GM12878 (cell line): ENCODE data around the gene AMTN. TPM values are rescaled to one million over a fixed set of nuclear protein-coding genes. Genes with fewer than 3 reads are reported as not detected.

Experiments used
- ATAC-seq: fragments of 200-7000 bp; cut with Tn5 transposase; 3 replicates; pipeline ENCODE4 v1.9.1; 2020; ENCODE audit warnings: mild to moderate bottlenecking, moderate library complexity
- BruUV-seq: library from RNA; stranded (reverse); fragments of 400-500 nt; replicated peaks from 2 replicates; lab custom pipeline; 2021; lab: Mats Ljungman, UMichigan
- CTCF ChIA-PET: fragments of 300-600 bp; sonication (Branson Sonifier 250); formaldehyde crosslinking; extraction: SDS; loops from one replicate; lab custom pipeline; 2021; ENCODE audit warnings: inconsistent platforms; lab: Yijun Ruan, JAX
- POLR2A ChIA-PET: fragments of 350-600 bp; formaldehyde crosslinking; extraction: SDS; loops from one replicate; lab custom pipeline; 2021; ENCODE audit warnings: inconsistent platforms; lab: Charles Lee
- RAD21 ChIA-PET: fragments of 300-600 bp; sonication (Branson Sonifier 250); formaldehyde crosslinking; loops from one replicate; lab custom pipeline; 2023; ENCODE audit warnings: antibody characterized with exemption; ENCODE audit not compliant: unreplicated experiment; lab: Charles Lee
- SMC1A ChIA-PET: fragments of 300-600 bp; sonication (Branson Sonifier 250); formaldehyde crosslinking; loops from one replicate; lab custom pipeline; 2023; ENCODE audit not compliant: unreplicated experiment, uncharacterized antibody; lab: Charles Lee
- DNase-seq: peaks from one replicate; pipeline ENCODE4 v3.0.0-alpha.2; 2011; ENCODE audit warnings: low read depth, low spot score
- FAIRE-seq: peaks from 3 replicates; lab custom pipeline; 2011; peaks lifted over from hg19 to GRCh38; lab: Jason Lieb, UNC
- H2AFZ ChIP-seq: 2 replicates; pipeline ENCODE4 v1.6.0; 2011; ENCODE audit warnings: low read depth, low read length, control low read depth; ENCODE audit not compliant: control insufficient read depth
- H3K27ac ChIP-seq: 2 replicates; pipeline ENCODE4 v1.5.1; 2011; ENCODE audit warnings: control low read depth; ENCODE audit not compliant: control insufficient read depth, insufficient read depth
- H3K27me3 ChIP-seq, 2 experiments: replicated peaks in 1 of 2; 2 replicates each; pipeline versions ENCODE4 v1.6.0 to v1.6.1; 2011; ENCODE audit warnings: low read length in 1 of 2; ENCODE audit not compliant: control insufficient read depth in 2 of 2, insufficient read depth in 2 of 2
- H3K36me3 ChIP-seq, 2 experiments: 2 replicates each; pipeline ENCODE4 v1.5.1; 2011; ENCODE audit warnings: low read length in 1 of 2; ENCODE audit not compliant: control insufficient read depth in 2 of 2, insufficient read depth in 2 of 2
- H3K4me1 ChIP-seq: 2 replicates; pipeline ENCODE4 v1.6.1; 2011; ENCODE audit warnings: mild to moderate bottlenecking, low read length, moderate library complexity, mixed read lengths; ENCODE audit not compliant: control insufficient read depth, insufficient read depth
- H3K4me2 ChIP-seq: 2 replicates; pipeline ENCODE4 v1.6.0; 2011; ENCODE audit warnings: control low read depth; ENCODE audit not compliant: control insufficient read depth, insufficient read depth
- H3K4me3 ChIP-seq: fragments of 200-600 bp; sonication (generic); 2 replicates; pipeline ENCODE4 v1.5.1; 2016
- H3K79me2 ChIP-seq: 2 replicates; pipeline ENCODE4 v1.6.0; 2011; ENCODE audit warnings: low read length; ENCODE audit not compliant: control insufficient read depth, insufficient read depth
- H3K9ac ChIP-seq: 2 replicates; pipeline ENCODE4 v1.8.0; 2011; ENCODE audit warnings: low read length, control low read depth, mixed read lengths; ENCODE audit not compliant: control insufficient read depth, insufficient read depth
- H3K9me3 ChIP-seq: replicated peaks from 3 replicates; pipeline ENCODE4 v1.5.1; 2011; ENCODE audit warnings: mild to moderate bottlenecking, low read length; ENCODE audit not compliant: control insufficient read depth, insufficient read depth
- H4K20me1 ChIP-seq: 2 replicates; pipeline ENCODE4 v1.6.0; 2011; ENCODE audit not compliant: control insufficient read depth, insufficient read depth
- EP300 ChIP-seq, 2 experiments: fragments of 150-350 bp in 1 of 2; IDR thresholded peaks; 2 replicates each; pipeline ENCODE4 v1.6.1; 2011 to 2012; ENCODE audit warnings: low read depth in 2 of 2, low read length in 2 of 2, borderline replicate concordance in 1 of 2, improper control_type of control experiment in 1 of 2, inconsistent platforms in 1 of 2; ENCODE audit not compliant: control insufficient read depth in 1 of 2
- MAX ChIP-seq: IDR thresholded peaks from 2 replicates; pipeline ENCODE4 v1.6.1; 2012; ENCODE audit warnings: low read depth, low read length, improper control_type of control experiment
- MXI1 ChIP-seq: fragments of 150-350 bp; IDR thresholded peaks from 2 replicates; pipeline ENCODE4 v1.6.1; 2011; ENCODE audit warnings: low read depth, mild to moderate bottlenecking, inconsistent platforms, low read length, improper control_type of control experiment
- MYC ChIP-seq: IDR thresholded peaks from 2 replicates; pipeline ENCODE4 v1.6.1; 2011; ENCODE audit warnings: mild to moderate bottlenecking, low read length, moderate library complexity, inconsistent platforms; ENCODE audit not compliant: insufficient read depth, insufficient replicate concordance, insufficient read length, severe bottlenecking
- NFYA ChIP-seq: IDR thresholded peaks from 2 replicates; pipeline ENCODE4 v1.6.1; 2011; ENCODE audit warnings: low read depth, mild to moderate bottlenecking, low read length, improper control_type of control experiment, borderline replicate concordance
- PML ChIP-seq: IDR thresholded peaks from 2 replicates; pipeline ENCODE4 v1.6.1; 2012; ENCODE audit warnings: low read length, inconsistent platforms
- SMC3 ChIP-seq: IDR thresholded peaks from 2 replicates; pipeline ENCODE4 v1.6.1; 2011; ENCODE audit warnings: low read length, improper control_type of control experiment, borderline replicate concordance
- YY1 ChIP-seq: IDR thresholded peaks from 2 replicates; pipeline ENCODE4 v1.6.1; 2011; ENCODE audit warnings: low read depth, mild to moderate bottlenecking, low read length
- WGBS: methylation state at CpG from one replicate; pipeline ENCODE4 v1.1.6; 2016; ENCODE audit warnings: low lambda C conversion rate; ENCODE audit not compliant: insufficient replicate concordance, insufficient coverage; ENCODE audit errors: missing lambda C conversion rate; 5-methylcytosine and 5-hydroxymethylcytosine counted together
- in situ Hi-C: fragments of 300-500 bp; cut with MboI; formaldehyde crosslinking; loops from 9 replicates; pipeline ENCODE4 v1.14.3; 2018; ENCODE audit warnings: mixed read lengths
- intact Hi-C: fragments of 100-400 bp; cut with micrococcal nuclease; formaldehyde crosslinking; loops from one replicate; pipeline ENCODE4 v1.14.2; 2022; ENCODE audit not compliant: unreplicated experiment
- polyA plus RNA-seq, 11 experiments: library from polyadenylated mRNA; depleted of rRNA in 4 of 11; unstranded in 6 of 11; stranded (reverse) in 5 of 11; fragments of >200 nt; fragmentation: Nextera tagmentation in 4 of 11; fragmentation: Illumina TruSeq in 1 of 11; extraction: Ambion mirVana in 4 of 11; extraction: Trizol in 1 of 11; gene quantifications; 1 replicate in 1 of 11; 2 replicates in 10 of 11; pipeline versions ENCODE4 v1.2.1 to v1.2.3, GENCODE V29; 2011 to 2016; ENCODE audit warnings: inconsistent platforms in 2 of 11, missing spikeins in 2 of 11, low read depth in 1 of 11
- total RNA-seq, 4 experiments: library from RNA; depleted of rRNA in 3 of 4; stranded (reverse); fragments of >200 nt in 3 of 4; fragmentation: Illumina TruSeq in 1 of 4; extraction: Trizol in 1 of 4; gene quantifications; 2 replicates each; pipeline versions ENCODE4 v1.2.1 to v1.2.3, GENCODE V29; 2013 to 2021
- TF ChIP-seq, protein P1 (sequence below): IDR thresholded peaks from 2 replicates; pipeline ENCODE4 v1.6.1; 2011; ENCODE audit warnings: low read depth, low read length, improper control_type of control experiment, borderline replicate concordance

AMTN gene
- total and polyA plus RNA-seq, 10 of the 15 experiments (the other 5 are each of a cell fraction or from before 2014, with no cell fraction given): not detected

DNA sequence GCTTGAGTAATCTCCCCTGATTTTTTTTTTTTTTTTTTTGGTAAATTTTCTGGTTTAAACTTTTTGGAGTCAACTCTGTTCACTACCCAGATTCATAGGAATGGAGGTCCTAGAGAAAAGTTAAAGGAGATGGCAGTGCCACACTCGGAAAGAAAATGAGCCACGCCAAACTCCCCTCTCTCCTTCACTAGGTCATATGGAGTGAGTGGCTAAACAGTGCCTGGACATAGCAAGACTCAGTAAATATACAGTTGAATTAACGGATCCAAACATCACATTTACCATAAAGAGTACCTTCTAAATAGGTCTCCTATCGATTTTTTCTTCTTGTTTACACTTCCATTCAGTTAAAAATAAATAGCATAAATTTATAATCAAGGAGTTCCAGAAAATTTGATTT is 13.6 kb upstream of the AMTN start:
- H3K27me3 ChIP-seq: no peaks in the 10 kb centered on the region
- FAIRE-seq (no peak), DNase-seq (no peak), ATAC-seq (peak; percentile 60)
- intact Hi-C loops (loop anchor here (1.0 to 5.0 kb wide), 6 partner anchors 54 to 816 kb away; no protein-coding TSS in a partner anchor), in situ Hi-C loops (loop anchor here (25.0 kb wide), 1 partner anchor 817 kb away; no protein-coding TSS in a partner anchor)
- TF ChIP-seq MAX (no peak), EP300 (IDR thresholded peaks at IDR 0.05; ENCODE audit: borderline replicate concordance in 1 of 2, control insufficient read depth in 1 of 2, low read depth in 2 of 2, low read length in 2 of 2) (no peak), MXI1 (no peak)
- no peaks in the 10 kb centered on the region for H3K9me3 ChIP-seq
- CTCF ChIA-PET: interaction anchor here (0.7 to 7.2 kb wide), 7 partner anchors 36 to 814 kb away, joined by 3 to 80 read pairs (median 4); no protein-coding TSS in a partner anchor
- no peaks in the 10 kb centered on the region for H3K4me1 ChIP-seq
- H2AFZ ChIP-seq: no peak overlapping the region
- H4K20me1 ChIP-seq: no peaks in the 10 kb centered on the region
- no peak overlapping the region for H3K27ac ChIP-seq
- no TSS peak for BruUV-seq
- H3K4me2 ChIP-seq: no peak overlapping the region
- H3K9ac ChIP-seq: no peak overlapping the region
- RAD21 ChIA-PET: interaction anchor here (0.7 kb wide), 1 partner anchor 8 kb away, joined by 3 read pairs; no protein-coding TSS in a partner anchor
- POLR2A ChIA-PET: interaction anchor here (0.7 kb wide), 1 partner anchor 14 kb away, joined by 4 read pairs; no protein-coding TSS in a partner anchor
- SMC1A ChIA-PET: interaction anchor here (0.6 to 2.2 kb wide), 7 partner anchors 108 to 604 kb away, joined by 3 to 12 read pairs (median 5); no protein-coding TSS in a partner anchor
- H3K4me3 ChIP-seq: no peak overlapping the region
- no peaks in the 10 kb centered on the region for H3K36me3 ChIP-seq
- WGBS: 1% methylated on average over 4 of the region's 4 CpGs
- no peaks in the 10 kb centered on the region for H3K79me2 ChIP-seq

GRCh38 chr4:70505151-70505748 is 13.1 kb upstream of the AMTN start:
- ChIA-PET POLR2A (interaction anchor here (0.6 kb wide), 1 partner anchor 9 kb away, joined by 4 read pairs; no protein-coding TSS in a partner anchor), RAD21 (interaction anchor here (1.4 to 1.8 kb wide), 2 partner anchors 188 to 190 kb away, joined by 3 to 10 read pairs; no protein-coding TSS in a partner anchor), CTCF (interaction anchor here (0.6 to 7.2 kb wide), 13 partner anchors 35 to 815 kb away, joined by 3 to 80 read pairs (median 4); no protein-coding TSS in a partner anchor), SMC1A (interaction anchor here (0.6 to 2.2 kb wide), 10 partner anchors 60 to 610 kb away, joined by 3 to 12 read pairs (median 4); partner anchors contain the start of gene CSN3)
- Histone ChIP-seq H2AFZ (no peak overlapping the region), H3K27me3 (no peaks in the 10 kb centered on the region), H3K27ac (no peak overlapping the region), H3K79me2 (no peaks in the 10 kb centered on the region), H3K36me3 (no peaks in the 10 kb centered on the region), H3K4me3 (no peak overlapping the region), H4K20me1 (no peaks in the 10 kb centered on the region), H3K4me2 (no peak overlapping the region), H3K9me3 (no peaks in the 10 kb centered on the region), H3K4me1 (no peaks in the 10 kb centered on the region), H3K9ac (no peak overlapping the region)
- FAIRE-seq (no peak), ATAC-seq (peak; percentile 94), DNase-seq (no peak)
- BruUV-seq: no TSS peak
- in situ Hi-C loops: loop anchor here (25.0 kb wide), 1 partner anchor 818 kb away; no protein-coding TSS in a partner anchor
- intact Hi-C loops: loop anchor here (1.0 to 5.0 kb wide), 5 partner anchors 54 to 816 kb away; no protein-coding TSS in a partner anchor
- under 1% methylated on average over 7 of the region's 7 CpGs for WGBS
- TF ChIP-seq SMC3 (peak; percentile 95), PML (no peak), YY1 (peak; percentile 64; the same call in 1 of the 2 replicates), MAX (no peak), MYC (no peak), NFYA (no peak)
- TF ChIP-seq, protein P1, sequence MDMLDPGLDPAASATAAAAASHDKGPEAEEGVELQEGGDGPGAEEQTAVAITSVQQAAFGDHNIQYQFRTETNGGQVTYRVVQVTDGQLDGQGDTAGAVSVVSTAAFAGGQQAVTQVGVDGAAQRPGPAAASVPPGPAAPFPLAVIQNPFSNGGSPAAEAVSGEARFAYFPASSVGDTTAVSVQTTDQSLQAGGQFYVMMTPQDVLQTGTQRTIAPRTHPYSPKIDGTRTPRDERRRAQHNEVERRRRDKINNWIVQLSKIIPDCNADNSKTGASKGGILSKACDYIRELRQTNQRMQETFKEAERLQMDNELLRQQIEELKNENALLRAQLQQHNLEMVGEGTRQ: no peak
